Gastroesophageal sphincter (tissue), 3 donors: Measurements from ENCODE around the gene EPHB2.

Experiments used
- CTCF ChIP-seq, 4 experiments: fragments of 200-600 bp in 2 of 4; fragments of 450-650 bp in 2 of 4; sonication (generic) in 1 of 4; IDR thresholded peaks; one replicate each; pipeline ENCODE4 v1.5.1; 2017 to 2019; ENCODE audit warnings: antibody characterized with exemption in 4 of 4, mild to moderate bottlenecking in 2 of 4, moderate library complexity in 2 of 4
- POLR2A ChIP-seq, 2 donors: fragments of 450-650 bp; IDR thresholded peaks; one replicate each; pipeline ENCODE4 v1.6.1; 2017; ENCODE audit warnings: antibody characterized with exemption in 2 of 2, mild to moderate bottlenecking in 2 of 2, moderate library complexity in 1 of 2

GRCh38 chr1:22709227-22709626, 1.4 kb upstream of the EPHB2 start:
- TF ChIP-seq CTCF (IDR thresholded peaks at IDR 0.05) (no peak), POLR2A (IDR thresholded peaks at IDR 0.05) (no peak)
